Endothelial cell of umbilical vein (primary cell): Measurements from ENCODE around the gene STRBP.

Source experiments
- CTCF ChIP-seq, 2 donors: IDR thresholded peaks; 1 replicate in 1 of 2; 2 replicates in 1 of 2; pipeline ENCODE4 v1.5.1; 2011; ENCODE audit warnings: low read length in 2 of 2, mild to moderate bottlenecking in 2 of 2, moderate library complexity in 2 of 2, control low read depth in 1 of 2, inconsistent platforms in 1 of 2, low read depth in 1 of 2; ENCODE audit not compliant: insufficient read depth in 1 of 2; ENCODE audit errors: extremely low read depth in 1 of 2
- POLR2A ChIP-seq: IDR thresholded peaks from 2 replicates; pipeline ENCODE4 v1.6.1; 2012; ENCODE audit warnings: low read depth, mild to moderate bottlenecking, control low read depth, low read length

DNA sequence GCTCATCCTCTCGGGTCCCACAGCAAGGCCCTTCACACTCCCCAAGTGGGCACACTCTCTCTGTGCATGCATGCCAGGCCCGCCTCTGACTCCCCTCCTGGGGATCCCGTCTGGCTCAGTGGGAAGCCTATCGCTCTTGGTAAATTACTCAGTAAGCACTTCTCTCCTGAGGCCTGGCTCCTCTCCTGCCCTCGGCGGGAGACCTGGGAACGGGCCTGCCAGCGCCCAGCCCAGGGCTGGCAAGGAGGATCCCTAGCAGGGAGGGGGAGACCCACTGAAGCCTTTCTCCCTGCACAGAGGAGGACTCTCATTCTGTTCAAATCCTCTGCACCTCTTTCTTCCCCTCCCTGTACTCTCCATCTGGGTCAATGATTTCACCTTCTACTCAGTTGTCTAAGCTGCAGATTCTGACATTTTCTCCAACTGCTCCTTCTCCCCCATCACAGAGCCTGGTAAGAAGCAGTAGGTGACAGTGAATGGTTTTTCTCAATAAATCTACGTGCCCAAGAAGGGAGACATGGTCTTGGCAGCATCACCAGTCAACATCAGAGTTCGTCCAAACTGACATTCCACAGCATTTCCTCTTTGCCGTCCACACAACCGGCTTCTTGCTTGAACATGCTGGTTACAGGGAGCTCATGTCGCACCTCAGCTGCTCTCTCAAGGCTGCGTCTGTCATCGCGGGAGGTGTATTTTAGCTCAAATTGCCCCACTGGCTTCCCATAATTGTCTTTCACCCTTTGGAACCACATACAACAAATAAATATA is 153.1 kb downstream of the STRBP start:
- no peak for TF ChIP-seq CTCF (IDR thresholded peaks at IDR 0.05; ENCODE audit: extremely low read depth in 1 of 2, insufficient read depth in 1 of 2, low read depth in 1 of 2, low read length in 2 of 2)
- no peak for TF ChIP-seq POLR2A
